ENCODE results near the gene RPP40. TPM values are rescaled to one million over a fixed set of nuclear protein-coding genes. Genes with fewer than 3 reads are reported as not detected.

RPP40 gene
- total RNA-seq, 4 donors from 2014 or later = 1.6 to 8.7 (median 4.6) TPM; not detected in 1

GRCh38 chr6:4965562-4966389 lies 38.1 kb downstream of the RPP40 start:
- intact Hi-C loops (cut with DNase I; ENCODE audit: low total_unique reads) (no loop called here), in situ Hi-C loops (cut with MboI; ENCODE audit: low pct_ligation_motif_present in 1 of 4, low pct_unique_long_range_greater_than_20kb in 1 of 4, low sequenced_read_pairs in 3 of 4) (no loop called here)
- Histone ChIP-seq H3K4me1 (no peaks in the 10 kb centered on the region), H3K4me3 (no peak overlapping the region), H3K9me3 (no peaks in the 10 kb centered on the region), H3K36me3 (no peaks in the 10 kb centered on the region), H3K27me3 (no peaks in the 10 kb centered on the region), H3K27ac (no peak overlapping the region)
- no peak for TF ChIP-seq EP300 (IDR thresholded peaks at IDR 0.05; ENCODE audit: low read depth)
- no peak for TF ChIP-seq POLR2AphosphoS5 (IDR thresholded peaks at IDR 0.05)
- no peak for TF ChIP-seq CTCF (IDR thresholded peaks at IDR 0.05)
- no peak for TF ChIP-seq POLR2A (IDR thresholded peaks at IDR 0.05)
- DNase-seq = no peak
- 85 to 89% methylated on average over 3 to 8 of the region's 8 CpGs for WGBS, 2 donors (ENCODE audit: low coverage in 1 of 2)

GRCh38 chr6:4964675-4965561 lies 38.9 kb downstream of the RPP40 start:
- intact Hi-C loops (cut with DNase I; ENCODE audit: low total_unique reads) (no loop called here), in situ Hi-C loops (cut with MboI; ENCODE audit: low pct_ligation_motif_present in 1 of 4, low pct_unique_long_range_greater_than_20kb in 1 of 4, low sequenced_read_pairs in 3 of 4) (no loop called here)
- WGBS, 2 donors (ENCODE audit: low coverage in 1 of 2) = 75 to 79% methylated on average over 2 to 22 of the region's 22 CpGs
- no peak for TF ChIP-seq EP300 (IDR thresholded peaks at IDR 0.05; ENCODE audit: low read depth)
- TF ChIP-seq POLR2AphosphoS5 (IDR thresholded peaks at IDR 0.05) = no peak
- TF ChIP-seq POLR2A (IDR thresholded peaks at IDR 0.05) = no peak
- no peak for TF ChIP-seq CTCF (IDR thresholded peaks at IDR 0.05)
- Histone ChIP-seq H3K4me1 (no peaks in the 10 kb centered on the region), H3K27ac (no peak overlapping the region), H3K36me3 (no peaks in the 10 kb centered on the region), H3K4me3 (no peak overlapping the region), H3K27me3 (no peaks in the 10 kb centered on the region), H3K9me3 (no peaks in the 10 kb centered on the region)
- no peak for DNase-seq

- H3K27ac ChIP-seq = no peak overlapping the region
- in situ Hi-C loops (cut with MboI; ENCODE audit: low pct_ligation_motif_present in 1 of 4, low pct_unique_long_range_greater_than_20kb in 1 of 4, low sequenced_read_pairs in 3 of 4) = no loop called here
- TF ChIP-seq EP300 (IDR thresholded peaks at IDR 0.05; ENCODE audit: low read depth) (no peak), CTCF (IDR thresholded peaks at IDR 0.05) (no peak), POLR2A (IDR thresholded peaks at IDR 0.05) (no peak), POLR2AphosphoS5 (IDR thresholded peaks at IDR 0.05) (no peak)
- no peak for DNase-seq
- WGBS, 2 donors (ENCODE audit: low coverage in 1 of 2) = 73 to 83% methylated on average over 2 of the region's 2 CpGs
- no peaks in the 10 kb centered on the region for H3K4me1 ChIP-seq
- H3K4me3 ChIP-seq = no peak overlapping the region
- no peaks in the 10 kb centered on the region for H3K9me3 ChIP-seq
- intact Hi-C loops (cut with DNase I; ENCODE audit: low total_unique reads) = no loop called here
- H3K27me3 ChIP-seq = no peaks in the 10 kb centered on the region
- no peaks in the 10 kb centered on the region for H3K36me3 ChIP-seq
Observed at GRCh38 chr6:4962905-4963304, 40.9 kb downstream of the RPP40 start.
